MM.1S (cell line): ENCODE data around the gene UBL4A.

Experiments used
- EZH2 ChIP-seq: fragments of 300-600 bp; sonication (generic); optimal IDR thresholded peaks from 2 replicates; pipeline ENCODE3; 2017; ENCODE audit warnings: low read depth, mild to moderate bottlenecking, antibody characterized with exemption, low read length, mixed read lengths
- EZH2phosphoT487 ChIP-seq: fragments of 300-600 bp; sonication (generic); IDR thresholded peaks from 2 replicates; pipeline ENCODE4 v1.6.1; 2018; ENCODE audit warnings: antibody characterized with exemption, low read length
- TF ChIP-seq, protein P1 (sequence below): fragments of 300-600 bp; sonication (generic); IDR thresholded peaks from 2 replicates; pipeline ENCODE4 v1.5.1; 2016; ENCODE audit warnings: antibody characterized with exemption, low read length, mixed read lengths

DNA sequence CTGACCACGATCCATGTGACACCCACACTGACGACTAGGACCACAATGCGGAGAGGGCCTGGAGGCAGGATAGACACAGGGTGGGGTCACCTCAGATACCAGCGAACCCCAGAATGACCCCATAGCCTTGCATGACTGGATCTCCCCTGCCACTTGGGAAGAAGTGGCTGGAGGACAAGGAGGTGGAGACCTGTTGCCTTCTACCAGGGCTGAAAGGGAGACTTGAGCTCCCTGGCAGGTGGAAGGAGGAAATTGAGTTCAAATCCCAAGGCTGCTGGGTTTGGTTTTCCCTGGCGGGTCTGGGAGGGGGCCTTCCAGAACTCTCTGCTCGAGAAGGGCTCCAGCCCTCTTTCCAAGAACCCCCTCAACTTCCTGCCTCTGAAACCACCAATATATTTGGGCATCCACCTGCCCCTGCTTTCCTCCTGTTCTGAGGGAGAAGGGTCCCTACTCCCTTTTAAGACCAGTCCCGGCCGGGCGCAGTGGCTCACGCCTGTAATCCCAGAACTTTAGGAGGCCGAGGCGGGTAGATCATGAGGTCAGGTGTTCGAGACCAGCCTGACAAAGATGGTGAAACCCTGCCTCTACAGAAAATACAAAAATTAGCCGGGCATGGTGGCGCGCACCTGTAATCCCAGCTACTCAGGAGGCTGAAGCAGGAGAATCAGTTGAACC, 26.6 kb upstream of the UBL4A start:
- TF ChIP-seq, protein P1, sequence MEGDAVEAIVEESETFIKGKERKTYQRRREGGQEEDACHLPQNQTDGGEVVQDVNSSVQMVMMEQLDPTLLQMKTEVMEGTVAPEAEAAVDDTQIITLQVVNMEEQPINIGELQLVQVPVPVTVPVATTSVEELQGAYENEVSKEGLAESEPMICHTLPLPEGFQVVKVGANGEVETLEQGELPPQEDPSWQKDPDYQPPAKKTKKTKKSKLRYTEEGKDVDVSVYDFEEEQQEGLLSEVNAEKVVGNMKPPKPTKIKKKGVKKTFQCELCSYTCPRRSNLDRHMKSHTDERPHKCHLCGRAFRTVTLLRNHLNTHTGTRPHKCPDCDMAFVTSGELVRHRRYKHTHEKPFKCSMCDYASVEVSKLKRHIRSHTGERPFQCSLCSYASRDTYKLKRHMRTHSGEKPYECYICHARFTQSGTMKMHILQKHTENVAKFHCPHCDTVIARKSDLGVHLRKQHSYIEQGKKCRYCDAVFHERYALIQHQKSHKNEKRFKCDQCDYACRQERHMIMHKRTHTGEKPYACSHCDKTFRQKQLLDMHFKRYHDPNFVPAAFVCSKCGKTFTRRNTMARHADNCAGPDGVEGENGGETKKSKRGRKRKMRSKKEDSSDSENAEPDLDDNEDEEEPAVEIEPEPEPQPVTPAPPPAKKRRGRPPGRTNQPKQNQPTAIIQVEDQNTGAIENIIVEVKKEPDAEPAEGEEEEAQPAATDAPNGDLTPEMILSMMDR = no peak
- no peak for TF ChIP-seq EZH2phosphoT487
- no peak for TF ChIP-seq EZH2
